Uterus (tissue), 2 donors: ENCODE data around the gene SLC25A22.

Experiments used
- POLR2A ChIP-seq, 2 donors: fragments of 450-650 bp; IDR thresholded peaks; one replicate each; pipeline ENCODE4 v1.6.1; 2016; ENCODE audit warnings: antibody characterized with exemption in 2 of 2, mild to moderate bottlenecking in 1 of 2, moderate library complexity in 1 of 2
- TF ChIP-seq, protein P1 (sequence below), 4 experiments: fragments of 200-600 bp in 2 of 4; fragments of 450-650 bp in 2 of 4; sonication (generic) in 2 of 4; IDR thresholded peaks; one replicate each; pipeline ENCODE4 v1.5.1; 2016 to 2019; ENCODE audit warnings: antibody characterized with exemption in 4 of 4, mild to moderate bottlenecking in 2 of 4, moderate library complexity in 1 of 4

DNA sequence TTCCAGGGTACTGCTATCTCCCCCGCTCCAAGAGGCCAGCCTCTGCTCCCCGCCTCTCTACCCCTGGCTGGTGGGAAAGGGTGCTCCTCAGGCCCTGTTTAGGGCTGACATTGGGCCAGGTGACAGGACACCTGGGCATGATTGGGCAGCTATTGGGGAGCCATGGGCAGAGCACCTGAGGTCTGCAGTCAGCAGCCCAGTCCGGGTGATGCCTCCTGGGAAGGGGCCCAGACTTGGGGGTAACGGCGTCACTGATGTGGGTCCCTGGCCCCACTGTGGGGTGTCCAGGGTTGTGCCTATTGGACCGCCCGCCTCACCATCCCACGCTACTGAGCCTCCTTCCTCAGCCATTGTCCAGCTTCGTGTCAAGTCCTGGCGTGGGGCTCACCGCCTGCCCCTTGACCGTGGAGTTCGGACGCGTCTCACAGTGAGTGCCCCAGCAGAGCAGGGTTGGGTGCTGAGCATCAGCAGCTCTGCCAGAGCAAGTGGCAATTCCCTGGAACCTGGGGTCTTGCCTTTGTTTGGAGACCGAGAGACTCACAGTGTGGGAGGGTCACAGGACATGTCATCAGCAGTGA, 18.0 kb downstream of the SLC25A22 start:
- TF ChIP-seq, protein P1, sequence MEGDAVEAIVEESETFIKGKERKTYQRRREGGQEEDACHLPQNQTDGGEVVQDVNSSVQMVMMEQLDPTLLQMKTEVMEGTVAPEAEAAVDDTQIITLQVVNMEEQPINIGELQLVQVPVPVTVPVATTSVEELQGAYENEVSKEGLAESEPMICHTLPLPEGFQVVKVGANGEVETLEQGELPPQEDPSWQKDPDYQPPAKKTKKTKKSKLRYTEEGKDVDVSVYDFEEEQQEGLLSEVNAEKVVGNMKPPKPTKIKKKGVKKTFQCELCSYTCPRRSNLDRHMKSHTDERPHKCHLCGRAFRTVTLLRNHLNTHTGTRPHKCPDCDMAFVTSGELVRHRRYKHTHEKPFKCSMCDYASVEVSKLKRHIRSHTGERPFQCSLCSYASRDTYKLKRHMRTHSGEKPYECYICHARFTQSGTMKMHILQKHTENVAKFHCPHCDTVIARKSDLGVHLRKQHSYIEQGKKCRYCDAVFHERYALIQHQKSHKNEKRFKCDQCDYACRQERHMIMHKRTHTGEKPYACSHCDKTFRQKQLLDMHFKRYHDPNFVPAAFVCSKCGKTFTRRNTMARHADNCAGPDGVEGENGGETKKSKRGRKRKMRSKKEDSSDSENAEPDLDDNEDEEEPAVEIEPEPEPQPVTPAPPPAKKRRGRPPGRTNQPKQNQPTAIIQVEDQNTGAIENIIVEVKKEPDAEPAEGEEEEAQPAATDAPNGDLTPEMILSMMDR (IDR thresholded peaks at IDR 0.05): no peak
- no peak for TF ChIP-seq POLR2A (IDR thresholded peaks at IDR 0.05)
